DMS 273 treated with DMSO at 0.1 percent for 48 hours (cell line): ENCODE results near the gene CXorf49.
"Not testable (repeated sequence)": the region's sequence is repeated elsewhere in the genome, so short reads cannot be mapped to it uniquely, and the experiment has no call there.

Experiments used
- DNase-seq: peaks from one replicate; lab custom pipeline; 2025; lab: John Stamatoyannopoulos, UW

CXorf49 gene

GRCh38 chrX:71718185-71718584, at the start of gene CXorf49:
Gene CXorf49 (minus strand): TSS chrX:71718285. CDS start chrX:71718151, 134 bp downstream.
- not testable (repeated sequence) for DNase-seq

- not testable (repeated sequence) for DNase-seq
These were observed 49.0 kb upstream of the CXorf49 start for GRCh38 chrX:71767134-71767533.

GRCh38 chrX:71765613-71766012, 47.5 kb upstream of the CXorf49 start:
- not testable (repeated sequence) for DNase-seq

GRCh38 chrX:71764832-71765231, 46.7 kb upstream of the CXorf49 start:
- DNase-seq = not testable (repeated sequence)

DNA sequence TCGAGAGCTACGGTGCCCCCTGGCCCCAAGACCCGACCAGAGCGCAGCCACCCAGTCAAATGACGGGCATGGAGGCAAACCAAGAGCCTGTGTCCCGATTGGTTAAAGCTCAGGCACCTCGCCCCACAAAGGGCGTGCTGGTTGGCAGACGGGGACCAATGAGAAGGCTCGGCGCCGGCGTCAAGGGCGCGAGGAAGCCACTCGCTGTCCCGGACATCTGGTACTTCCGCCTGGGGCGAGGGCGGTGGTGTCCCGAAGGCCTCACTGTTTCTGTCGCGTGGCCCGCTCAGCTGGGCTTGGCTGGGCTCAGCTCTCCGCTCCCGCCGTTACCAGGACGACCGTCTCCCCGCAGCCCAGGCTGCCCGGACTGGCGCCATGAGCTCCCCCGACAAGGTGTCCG, 45.0 kb upstream of the CXorf49 start, which contains the start of gene CXorf49B:
TSS of gene CXorf49B (plus strand) at position 301 of the 400 bp plus-strand sequence. CDS start at position 376, 75 bp downstream.
- not testable (repeated sequence) for DNase-seq

DNA sequence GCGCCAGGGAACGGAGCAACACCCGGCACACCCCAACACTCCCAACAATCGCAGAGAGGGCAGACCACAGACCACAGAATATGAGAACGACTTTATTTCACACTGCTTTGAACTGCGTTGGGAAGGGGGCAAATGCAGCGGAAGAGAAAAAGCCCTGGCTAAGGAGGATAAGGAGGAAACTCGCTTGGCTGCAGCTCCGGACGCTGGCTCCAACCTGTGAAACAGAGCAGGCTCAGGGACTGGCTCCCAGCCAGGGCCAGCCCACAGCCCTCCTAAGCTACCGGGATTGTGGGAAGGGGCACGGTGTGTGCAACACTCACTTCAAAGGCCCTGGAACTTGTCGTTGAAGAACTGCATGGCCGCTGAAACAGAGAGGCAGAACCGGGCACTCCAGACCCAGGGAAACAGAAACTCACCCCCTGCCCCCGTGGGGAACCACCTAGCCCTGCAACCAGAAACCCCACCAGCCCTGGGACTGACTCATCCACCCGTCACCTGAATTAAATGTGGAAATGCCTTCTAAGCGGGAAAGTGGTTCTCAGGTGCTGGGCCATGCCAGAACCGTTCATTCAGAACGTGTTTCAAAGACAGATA, 42.7 kb upstream of the CXorf49 start:
- not testable (repeated sequence) for DNase-seq

GRCh38 chrX:71720289-71720886, 2.3 kb upstream of the CXorf49 start:
- DNase-seq = not testable (repeated sequence)

DNA sequence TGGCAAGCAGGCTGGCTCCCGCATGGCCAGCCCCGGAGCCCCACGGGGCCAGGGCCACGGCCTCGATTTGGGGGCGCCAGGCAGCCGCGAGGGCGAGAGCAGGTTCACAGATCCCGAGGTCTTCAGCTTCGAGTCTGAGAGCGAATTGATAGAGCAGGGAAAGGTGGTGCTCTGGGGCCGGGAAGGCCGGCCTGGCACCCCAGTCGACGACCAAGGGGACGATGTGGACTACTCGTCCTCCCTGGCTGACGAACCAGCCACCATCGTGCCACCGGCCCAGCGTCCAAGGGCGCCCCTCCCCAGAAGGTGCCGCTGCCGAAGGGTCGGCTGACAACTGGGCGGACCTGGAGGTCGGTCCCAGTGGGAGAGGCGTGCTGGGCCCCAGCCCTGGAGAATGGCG, 1.1 kb upstream of the CXorf49 start:
- not testable (repeated sequence) for DNase-seq

- DNase-seq = not testable (repeated sequence)
These were observed 1.8 kb downstream of the CXorf49 start for GRCh38 chrX:71716323-71716722.

GRCh38 chrX:71715551-71715950, 2.5 kb downstream of the CXorf49 start:
- not testable (repeated sequence) for DNase-seq

DNA sequence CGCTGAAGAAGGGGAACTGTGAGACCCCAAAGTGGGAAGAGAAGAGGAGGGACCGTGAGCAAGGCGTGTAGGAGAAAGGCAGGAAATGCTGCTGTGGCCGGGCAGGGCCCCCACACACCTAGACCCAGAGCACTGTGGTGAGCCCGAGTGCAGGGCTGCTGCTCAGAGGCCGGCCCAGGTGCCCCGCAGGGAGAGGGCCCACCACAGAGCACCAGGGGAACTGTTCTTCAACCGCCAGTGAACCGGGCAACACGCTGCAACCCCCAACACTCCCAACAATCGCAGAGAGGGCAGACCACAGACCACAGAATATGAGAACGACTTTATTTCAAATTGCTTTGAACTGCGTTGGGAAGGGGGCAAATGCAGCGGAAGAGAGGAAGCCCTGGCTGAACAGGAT, 4.0 kb downstream of the CXorf49 start:
- DNase-seq = not testable (repeated sequence)

- not testable (repeated sequence) for DNase-seq
These were observed 15.2 kb downstream of the CXorf49 start for GRCh38 chrX:71702853-71703252.

DNA sequence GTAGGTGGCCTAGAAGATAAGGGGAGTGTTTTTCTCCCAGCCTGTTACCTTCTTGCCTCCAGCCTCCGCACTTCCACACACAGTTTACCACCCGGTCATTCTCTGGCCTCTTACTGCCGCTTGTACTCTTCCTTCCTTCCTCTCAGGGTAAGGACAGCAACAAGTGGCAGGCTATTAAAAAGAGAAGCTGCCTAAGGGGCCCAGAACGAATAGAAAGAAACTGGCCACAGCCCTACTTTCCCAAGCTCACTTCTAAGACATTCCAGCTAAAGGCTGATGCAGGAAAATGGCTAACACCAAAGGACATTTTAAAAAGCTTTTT, 19.1 kb downstream of the CXorf49 start:
- not testable (repeated sequence) for DNase-seq

GRCh38 chrX:71698299-71699022, 19.6 kb downstream of the CXorf49 start:
- DNase-seq = not testable (repeated sequence)

DNA sequence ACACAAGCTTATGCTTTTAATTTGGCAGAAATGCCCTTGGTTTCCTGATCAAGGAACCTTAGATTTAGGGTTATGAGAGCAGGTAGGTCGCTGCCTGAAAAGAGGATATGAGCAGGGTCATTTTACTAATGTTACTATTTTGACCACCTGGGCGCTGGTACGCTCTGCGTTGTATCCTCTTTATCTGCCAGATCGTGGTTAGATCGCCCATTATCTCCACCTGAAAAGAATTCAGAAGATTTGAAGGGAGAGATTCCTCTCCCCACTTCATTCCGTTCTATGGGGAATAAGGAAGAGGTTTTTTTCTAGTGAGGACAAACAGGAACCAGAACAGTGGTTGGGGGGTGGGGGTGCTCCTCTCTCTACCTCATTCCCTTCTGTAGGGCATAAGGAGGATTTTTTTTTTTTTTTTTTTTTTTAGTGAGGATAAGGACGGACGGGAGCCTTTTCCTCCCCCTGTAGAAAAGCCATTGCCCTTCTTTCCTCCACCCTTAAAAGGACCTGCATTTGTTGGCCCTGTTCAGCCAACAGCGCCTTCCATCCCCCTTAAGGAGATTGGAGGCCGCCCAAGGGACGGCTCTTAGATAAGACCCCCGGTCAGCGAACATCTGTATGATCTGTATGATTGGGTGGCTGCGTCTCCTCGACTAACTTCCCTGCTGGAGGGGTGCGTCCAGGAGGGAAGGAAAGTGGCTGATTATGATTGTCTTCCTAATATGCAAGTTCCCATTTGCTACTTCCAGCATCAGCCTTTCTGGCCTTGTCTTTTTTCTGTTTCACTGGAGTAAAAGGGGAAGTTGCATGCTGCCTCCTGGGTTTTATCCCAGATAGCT, 20.4 kb downstream of the CXorf49 start:
- DNase-seq = not testable (repeated sequence)

DNA sequence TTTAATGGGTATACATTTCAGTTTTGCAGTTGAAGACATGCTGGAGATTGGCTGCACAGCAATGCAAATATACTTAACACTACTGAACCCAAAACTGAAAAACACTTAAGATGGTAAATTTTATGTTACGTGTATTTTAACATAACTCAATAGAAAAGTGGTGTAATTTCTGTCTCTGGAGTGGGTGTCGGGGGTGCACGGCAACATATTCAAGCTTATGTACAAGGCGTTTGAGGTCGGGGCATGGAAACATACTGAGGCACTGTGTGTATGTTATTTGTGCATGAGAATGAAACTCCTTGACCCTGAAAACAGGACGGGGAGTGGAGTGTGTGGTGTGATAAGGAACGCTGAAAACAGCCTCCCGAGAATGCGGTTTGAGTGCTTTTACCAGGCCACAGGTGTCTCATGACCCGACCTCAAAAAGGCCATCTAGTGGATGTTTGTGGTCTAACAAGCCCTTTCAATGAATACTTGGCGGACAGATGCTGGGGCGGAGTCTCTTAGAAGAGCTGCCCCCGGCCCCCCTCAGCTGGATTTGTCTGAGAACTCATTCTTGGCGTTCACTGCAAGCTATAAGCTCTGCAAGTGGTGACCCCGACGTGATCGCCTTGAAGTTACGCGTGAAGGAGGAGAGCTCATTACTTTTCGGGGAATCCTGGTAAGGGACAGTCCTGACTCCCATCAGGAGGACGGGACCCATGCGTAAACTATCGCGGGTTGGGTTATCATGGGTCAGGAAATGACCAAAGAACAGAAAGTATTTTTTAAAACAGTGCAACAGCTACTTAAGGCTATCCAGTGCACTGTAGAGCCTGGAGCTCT, 21.2 kb downstream of the CXorf49 start:
- not testable (repeated sequence) for DNase-seq

GRCh38 chrX:71679575-71680207, 38.4 kb downstream of the CXorf49 start:
- DNase-seq = no peak

DNA sequence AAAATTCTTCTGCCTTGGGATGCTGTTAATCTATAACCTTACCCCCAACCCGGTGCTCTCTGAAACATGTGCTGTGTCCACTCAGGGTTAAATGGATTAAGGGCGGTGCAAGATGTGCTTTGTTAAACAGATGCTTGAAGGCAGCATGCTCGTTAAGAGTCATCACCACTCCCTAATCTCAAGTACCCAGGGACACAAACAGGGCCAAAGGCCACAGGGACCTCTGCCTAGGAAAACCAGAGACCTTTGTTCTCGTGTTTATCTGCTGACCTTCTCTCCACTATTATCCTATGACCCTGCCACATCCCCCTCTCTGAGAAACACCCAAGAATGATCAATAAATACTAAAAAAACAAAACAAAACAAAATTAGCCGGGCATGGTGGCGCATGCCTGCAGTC, 40.9 kb downstream of the CXorf49 start:
- DNase-seq = not testable (repeated sequence)

- DNase-seq = not testable (repeated sequence)
These were observed 41.9 kb downstream of the CXorf49 start for GRCh38 chrX:71676068-71676795.

GRCh38 chrX:71675636-71676035, 42.4 kb downstream of the CXorf49 start:
- DNase-seq = not testable (repeated sequence)
